ENCODE results near the gene UROD. TPM values are rescaled to one million over a fixed set of nuclear protein-coding genes. Genes with fewer than 3 reads are reported as not detected.

Gene UROD
- total RNA-seq, 1 experiment from 2014 or later: 118 TPM

GRCh38 chr1:45026446-45026845, 14.4 kb downstream of the UROD start (continued):
- TF ChIP-seq, protein P1, sequence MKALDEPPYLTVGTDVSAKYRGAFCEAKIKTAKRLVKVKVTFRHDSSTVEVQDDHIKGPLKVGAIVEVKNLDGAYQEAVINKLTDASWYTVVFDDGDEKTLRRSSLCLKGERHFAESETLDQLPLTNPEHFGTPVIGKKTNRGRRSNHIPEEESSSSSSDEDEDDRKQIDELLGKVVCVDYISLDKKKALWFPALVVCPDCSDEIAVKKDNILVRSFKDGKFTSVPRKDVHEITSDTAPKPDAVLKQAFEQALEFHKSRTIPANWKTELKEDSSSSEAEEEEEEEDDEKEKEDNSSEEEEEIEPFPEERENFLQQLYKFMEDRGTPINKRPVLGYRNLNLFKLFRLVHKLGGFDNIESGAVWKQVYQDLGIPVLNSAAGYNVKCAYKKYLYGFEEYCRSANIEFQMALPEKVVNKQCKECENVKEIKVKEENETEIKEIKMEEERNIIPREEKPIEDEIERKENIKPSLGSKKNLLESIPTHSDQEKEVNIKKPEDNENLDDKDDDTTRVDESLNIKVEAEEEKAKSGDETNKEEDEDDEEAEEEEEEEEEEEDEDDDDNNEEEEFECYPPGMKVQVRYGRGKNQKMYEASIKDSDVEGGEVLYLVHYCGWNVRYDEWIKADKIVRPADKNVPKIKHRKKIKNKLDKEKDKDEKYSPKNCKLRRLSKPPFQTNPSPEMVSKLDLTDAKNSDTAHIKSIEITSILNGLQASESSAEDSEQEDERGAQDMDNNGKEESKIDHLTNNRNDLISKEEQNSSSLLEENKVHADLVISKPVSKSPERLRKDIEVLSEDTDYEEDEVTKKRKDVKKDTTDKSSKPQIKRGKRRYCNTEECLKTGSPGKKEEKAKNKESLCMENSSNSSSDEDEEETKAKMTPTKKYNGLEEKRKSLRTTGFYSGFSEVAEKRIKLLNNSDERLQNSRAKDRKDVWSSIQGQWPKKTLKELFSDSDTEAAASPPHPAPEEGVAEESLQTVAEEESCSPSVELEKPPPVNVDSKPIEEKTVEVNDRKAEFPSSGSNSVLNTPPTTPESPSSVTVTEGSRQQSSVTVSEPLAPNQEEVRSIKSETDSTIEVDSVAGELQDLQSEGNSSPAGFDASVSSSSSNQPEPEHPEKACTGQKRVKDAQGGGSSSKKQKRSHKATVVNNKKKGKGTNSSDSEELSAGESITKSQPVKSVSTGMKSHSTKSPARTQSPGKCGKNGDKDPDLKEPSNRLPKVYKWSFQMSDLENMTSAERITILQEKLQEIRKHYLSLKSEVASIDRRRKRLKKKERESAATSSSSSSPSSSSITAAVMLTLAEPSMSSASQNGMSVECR (CRISPR knock-in tag; IDR thresholded peaks at IDR 0.05; ENCODE audit: borderline replicate concordance): no peak
- TF ChIP-seq ZMAT4 (CRISPR knock-in tag; IDR thresholded peaks at IDR 0.05): no peak
- TF ChIP-seq RELA (CRISPR knock-in tag; IDR thresholded peaks at IDR 0.05; ENCODE audit: borderline replicate concordance): no peak
- no peak for TF ChIP-seq SOX15 (CRISPR knock-in tag; IDR thresholded peaks at IDR 0.05)
- TF ChIP-seq TEAD1 (CRISPR knock-in tag; IDR thresholded peaks at IDR 0.05): no peak

- Mint-ChIP-seq H3K9me3 (no peaks in the 10 kb centered on the region), H3K36me3 (no peaks in the 10 kb centered on the region), H3K27me3 (ENCODE audit: low read depth) (no peaks in the 10 kb centered on the region), H3K27ac (no peak overlapping the region), H3K4me3 (no peak overlapping the region), H3K4me1 (no peaks in the 10 kb centered on the region)
- DNase-seq (ENCODE audit: low spot score) (no peak), ATAC-seq (no peak)
- TF ChIP-seq TEAD4 (CRISPR knock-in tag; IDR thresholded peaks at IDR 0.05) (no peak), NR2C2 (CRISPR knock-in tag; IDR thresholded peaks at IDR 0.05) (no peak), PRDM15 (CRISPR knock-in tag; IDR thresholded peaks at IDR 0.05) (no peak), MAX (CRISPR knock-in tag; IDR thresholded peaks at IDR 0.05) (no peak), ESRRA (CRISPR knock-in tag; IDR thresholded peaks at IDR 0.05; ENCODE audit: borderline replicate concordance) (no peak), ZNF232 (CRISPR knock-in tag; IDR thresholded peaks at IDR 0.05) (no peak), SMAD4 (CRISPR knock-in tag; IDR thresholded peaks at IDR 0.05) (no peak), SMAD3 (CRISPR knock-in tag; IDR thresholded peaks at IDR 0.05; ENCODE audit: borderline replicate concordance) (no peak), JUN (CRISPR knock-in tag; IDR thresholded peaks at IDR 0.05) (no peak), NR1H2 (CRISPR knock-in tag; IDR thresholded peaks at IDR 0.05) (no peak)
- TF ChIP-seq, protein P2, sequence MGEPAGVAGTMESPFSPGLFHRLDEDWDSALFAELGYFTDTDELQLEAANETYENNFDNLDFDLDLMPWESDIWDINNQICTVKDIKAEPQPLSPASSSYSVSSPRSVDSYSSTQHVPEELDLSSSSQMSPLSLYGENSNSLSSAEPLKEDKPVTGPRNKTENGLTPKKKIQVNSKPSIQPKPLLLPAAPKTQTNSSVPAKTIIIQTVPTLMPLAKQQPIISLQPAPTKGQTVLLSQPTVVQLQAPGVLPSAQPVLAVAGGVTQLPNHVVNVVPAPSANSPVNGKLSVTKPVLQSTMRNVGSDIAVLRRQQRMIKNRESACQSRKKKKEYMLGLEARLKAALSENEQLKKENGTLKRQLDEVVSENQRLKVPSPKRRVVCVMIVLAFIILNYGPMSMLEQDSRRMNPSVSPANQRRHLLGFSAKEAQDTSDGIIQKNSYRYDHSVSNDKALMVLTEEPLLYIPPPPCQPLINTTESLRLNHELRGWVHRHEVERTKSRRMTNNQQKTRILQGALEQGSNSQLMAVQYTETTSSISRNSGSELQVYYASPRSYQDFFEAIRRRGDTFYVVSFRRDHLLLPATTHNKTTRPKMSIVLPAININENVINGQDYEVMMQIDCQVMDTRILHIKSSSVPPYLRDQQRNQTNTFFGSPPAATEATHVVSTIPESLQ (CRISPR knock-in tag; IDR thresholded peaks at IDR 0.05): no peak
- CTCF ChIA-PET: interaction anchor here (1.5 kb wide), 1 partner anchor 14 kb away, joined by 6 read pairs; no protein-coding TSS in a partner anchor
- POLR2A ChIA-PET: no interaction called here
These were observed 20.8 kb downstream of the UROD start for GRCh38 chr1:45032837-45033236.
